GM12878 (cell line): ENCODE measurements around the gene ATP4A. TPM values are rescaled to one million over a fixed set of nuclear protein-coding genes. Genes with fewer than 3 reads are reported as not detected.

Experiments used
- CHD4 ChIP-seq: fragments of 200-600 bp; sonication (generic); IDR thresholded peaks from 2 replicates; pipeline ENCODE4 v1.6.1; 2016; ENCODE audit warnings: mild to moderate bottlenecking
- E2F4 ChIP-seq: IDR thresholded peaks from 2 replicates; pipeline ENCODE4 v1.6.1; 2012; ENCODE audit warnings: low read depth, low read length, improper control_type of control experiment
- FOS ChIP-seq: IDR thresholded peaks from 3 replicates; pipeline ENCODE4 v1.6.1; 2011; ENCODE audit warnings: borderline replicate concordance; ENCODE audit not compliant: insufficient read length; ENCODE audit errors: extremely low read depth
- HDGF ChIP-seq: fragments of 450-650 bp; IDR thresholded peaks from 2 replicates; pipeline ENCODE4 v1.6.1; 2016; ENCODE audit warnings: antibody characterized with exemption
- MTA2 ChIP-seq: fragments of 450-650 bp; IDR thresholded peaks from 2 replicates; pipeline ENCODE4 v1.6.1; 2016; ENCODE audit warnings: low read depth, mild to moderate bottlenecking, moderate library complexity
- MYC ChIP-seq: IDR thresholded peaks from 2 replicates; pipeline ENCODE4 v1.6.1; 2011; ENCODE audit warnings: mild to moderate bottlenecking, low read length, moderate library complexity, inconsistent platforms; ENCODE audit not compliant: insufficient read depth, insufficient replicate concordance, insufficient read length, severe bottlenecking
- PML ChIP-seq: IDR thresholded peaks from 2 replicates; pipeline ENCODE4 v1.6.1; 2012; ENCODE audit warnings: low read length, inconsistent platforms
- polyA plus RNA-seq, 11 experiments: library from polyadenylated mRNA; depleted of rRNA in 4 of 11; unstranded in 6 of 11; stranded (reverse) in 5 of 11; fragments of >200 nt; fragmentation: Nextera tagmentation in 4 of 11; fragmentation: Illumina TruSeq in 1 of 11; extraction: Ambion mirVana in 4 of 11; extraction: Trizol in 1 of 11; gene quantifications; 1 replicate in 1 of 11; 2 replicates in 10 of 11; pipeline versions ENCODE4 v1.2.1 to v1.2.3, GENCODE V29; 2011 to 2016; ENCODE audit warnings: inconsistent platforms in 2 of 11, missing spikeins in 2 of 11, low read depth in 1 of 11
- total RNA-seq, 4 experiments: library from RNA; depleted of rRNA in 3 of 4; stranded (reverse); fragments of >200 nt in 3 of 4; fragmentation: Illumina TruSeq in 1 of 4; extraction: Trizol in 1 of 4; gene quantifications; 2 replicates each; pipeline versions ENCODE4 v1.2.1 to v1.2.3, GENCODE V29; 2013 to 2021
- TF ChIP-seq, protein P1 (sequence below): fragments of 450-650 bp; formaldehyde crosslinking; IDR thresholded peaks from 2 replicates; pipeline ENCODE4 v1.4.0; 2022; ENCODE audit warnings: mild to moderate bottlenecking, moderate library complexity
- TF ChIP-seq, protein P2 (sequence below): fragments of 450-650 bp; IDR thresholded peaks from 2 replicates; pipeline ENCODE4 v1.6.1; 2016; ENCODE audit warnings: mild to moderate bottlenecking

Gene ATP4A
- total and polyA plus RNA-seq, 10 of the 15 experiments (the other 5 are each of a cell fraction or from before 2014, with no cell fraction given) = 0.03 to 1.5 (median 0.11) TPM; not detected in 3

DNA sequence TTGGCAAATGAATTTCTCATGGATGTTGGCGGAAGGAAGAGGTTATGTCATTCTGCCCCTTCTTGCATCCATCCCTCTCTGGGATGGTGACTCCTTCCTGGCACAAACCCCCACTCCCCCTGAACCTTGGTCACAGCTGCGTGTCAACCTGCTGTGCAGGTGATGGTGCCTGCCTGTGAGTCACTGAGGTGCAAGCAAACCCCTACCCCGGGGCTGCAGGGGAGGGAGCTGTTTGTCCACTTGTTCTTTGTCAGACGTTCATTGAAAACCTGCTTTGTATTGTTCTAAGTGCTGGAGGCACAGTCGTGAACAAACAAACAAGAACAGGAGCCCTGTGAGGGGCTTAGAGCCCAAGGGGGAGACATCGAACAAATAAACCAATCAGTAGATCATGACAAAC lies 32.2 kb downstream of the ATP4A start (continued):
- TF ChIP-seq, protein P1, sequence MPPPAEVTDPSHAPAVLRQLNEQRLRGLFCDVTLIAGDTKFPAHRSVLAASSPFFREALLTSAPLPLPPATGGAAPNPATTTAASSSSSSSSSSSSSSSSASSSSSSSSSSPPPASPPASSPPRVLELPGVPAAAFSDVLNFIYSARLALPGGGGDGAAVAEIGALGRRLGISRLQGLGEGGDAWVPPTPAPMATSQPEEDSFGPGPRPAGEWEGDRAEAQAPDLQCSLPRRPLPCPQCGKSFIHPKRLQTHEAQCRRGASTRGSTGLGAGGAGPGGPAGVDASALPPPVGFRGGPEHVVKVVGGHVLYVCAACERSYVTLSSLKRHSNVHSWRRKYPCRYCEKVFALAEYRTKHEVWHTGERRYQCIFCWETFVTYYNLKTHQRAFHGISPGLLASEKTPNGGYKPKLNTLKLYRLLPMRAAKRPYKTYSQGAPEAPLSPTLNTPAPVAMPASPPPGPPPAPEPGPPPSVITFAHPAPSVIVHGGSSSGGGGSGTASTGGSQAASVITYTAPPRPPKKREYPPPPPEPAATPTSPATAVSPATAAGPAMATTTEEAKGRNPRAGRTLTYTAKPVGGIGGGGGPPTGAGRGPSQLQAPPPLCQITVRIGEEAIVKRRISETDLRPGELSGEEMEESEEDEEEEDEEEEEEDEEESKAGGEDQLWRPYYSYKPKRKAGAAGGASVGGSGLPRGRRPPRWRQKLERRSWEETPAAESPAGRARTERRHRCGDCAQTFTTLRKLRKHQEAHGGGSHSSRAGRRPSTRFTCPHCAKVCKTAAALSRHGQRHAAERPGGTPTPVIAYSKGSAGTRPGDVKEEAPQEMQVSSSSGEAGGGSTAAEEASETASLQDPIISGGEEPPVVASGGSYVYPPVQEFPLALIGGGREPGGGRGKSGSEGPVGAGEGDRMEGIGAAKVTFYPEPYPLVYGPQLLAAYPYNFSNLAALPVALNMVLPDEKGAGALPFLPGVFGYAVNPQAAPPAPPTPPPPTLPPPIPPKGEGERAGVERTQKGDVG (CRISPR knock-in tag) = no peak
- TF ChIP-seq PML = no peak
- TF ChIP-seq CHD4 = no peak
- TF ChIP-seq E2F4 = no peak
- no peak for TF ChIP-seq MTA2
- no peak for TF ChIP-seq FOS
- no peak for TF ChIP-seq MYC
- TF ChIP-seq HDGF = no peak
- TF ChIP-seq, protein P2, sequence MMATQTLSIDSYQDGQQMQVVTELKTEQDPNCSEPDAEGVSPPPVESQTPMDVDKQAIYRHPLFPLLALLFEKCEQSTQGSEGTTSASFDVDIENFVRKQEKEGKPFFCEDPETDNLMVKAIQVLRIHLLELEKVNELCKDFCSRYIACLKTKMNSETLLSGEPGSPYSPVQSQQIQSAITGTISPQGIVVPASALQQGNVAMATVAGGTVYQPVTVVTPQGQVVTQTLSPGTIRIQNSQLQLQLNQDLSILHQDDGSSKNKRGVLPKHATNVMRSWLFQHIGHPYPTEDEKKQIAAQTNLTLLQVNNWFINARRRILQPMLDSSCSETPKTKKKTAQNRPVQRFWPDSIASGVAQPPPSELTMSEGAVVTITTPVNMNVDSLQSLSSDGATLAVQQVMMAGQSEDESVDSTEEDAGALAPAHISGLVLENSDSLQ = no peak
